Measurements from ENCODE around the gene EYS. TPM values are rescaled to one million over a fixed set of nuclear protein-coding genes. Genes with fewer than 3 reads are reported as not detected.

The EYS gene
- total RNA-seq, 1 experiment from 2014 or later, result not detected

GRCh38 chr6:63671098-63671754 lies 2035.8 kb downstream of the EYS start:
- DNase-seq (ENCODE audit: low read depth, low spot score) (no peak), ATAC-seq (no peak)
- Histone ChIP-seq H2AFZ (ENCODE audit: low read depth, low read length, poor library complexity, severe bottlenecking) (no peak overlapping the region), H3K36me3 (ENCODE audit: control insufficient read depth in 1 of 2, insufficient read depth in 2 of 2, low read length in 2 of 2) (no peaks in the 10 kb centered on the region), H3K9me2 (ENCODE audit: insufficient read depth) (no peaks in the 10 kb centered on the region), H3K9me3 (ENCODE audit: control insufficient read depth in 1 of 2, insufficient read depth in 1 of 2, low read depth in 1 of 2, low read length in 2 of 2) (no peaks in the 10 kb centered on the region; a peak in 1 of 4 replicates), H3K27ac (ENCODE audit: low read depth, low read length) (no peak overlapping the region), H3K4me1 (ENCODE audit: control insufficient read depth in 1 of 2, insufficient read depth in 2 of 2, low read length in 2 of 2) (no peaks in the 10 kb centered on the region), H3K4me3 (replicated peaks in 1 of 2; ENCODE audit: low read depth in 1 of 2, low read length in 2 of 2) (no peak overlapping the region), H3K27me3 (ENCODE audit: insufficient read depth, low read length) (no peaks in the 10 kb centered on the region), H4K20me1 (ENCODE audit: insufficient read depth) (no peaks in the 10 kb centered on the region), H3K9ac (ENCODE audit: low read length) (no peak overlapping the region), H3K79me2 (ENCODE audit: insufficient read depth, low read length) (peaks cover 93% of the 10 kb centered on the region), H3K4me2 (ENCODE audit: low read length) (no peak overlapping the region)
- POLR2A ChIA-PET, result no interaction called here
- CTCF ChIA-PET, result no interaction called here
- intact Hi-C loops (cut with micrococcal nuclease), result no loop called here
- no peak for TF ChIP-seq FOSL1 (IDR thresholded peaks at IDR 0.05; ENCODE audit: low read depth)
- TF ChIP-seq ELF1 (IDR thresholded peaks at IDR 0.05; ENCODE audit: borderline replicate concordance, low read depth), result no peak
- no peak for TF ChIP-seq CBX3 (IDR thresholded peaks at IDR 0.05; ENCODE audit: low read depth)
- no peak for TF ChIP-seq EZH2 (IDR thresholded peaks at IDR 0.05)
- TF ChIP-seq RAD21 (IDR thresholded peaks at IDR 0.05; ENCODE audit: low read depth), result no peak
- no peak for TF ChIP-seq TCF7L2 (IDR thresholded peaks at IDR 0.05; ENCODE audit: borderline replicate concordance, extremely low read depth, insufficient read depth, insufficient read length)
- no peak for TF ChIP-seq ZFX (IDR thresholded peaks at IDR 0.05)
- TF ChIP-seq ZNF274 (IDR thresholded peaks at IDR 0.05; ENCODE audit: low read depth, low read length), result no peak
- no peak for TF ChIP-seq POLR2A (IDR thresholded peaks at IDR 0.05; ENCODE audit: borderline replicate concordance, extremely low read depth, insufficient read depth, insufficient read length)
- TF ChIP-seq JUND (IDR thresholded peaks at IDR 0.05), result no peak
- TF ChIP-seq MAX (IDR thresholded peaks at IDR 0.05), result no peak
- no peak for TF ChIP-seq YY1 (IDR thresholded peaks at IDR 0.05; ENCODE audit: extremely low read depth, insufficient replicate concordance, low read depth, low read length)
- no peak for TF ChIP-seq ZBTB33 (IDR thresholded peaks at IDR 0.05; ENCODE audit: extremely low read depth, insufficient replicate concordance, low read length)
- BruUV-seq (replicated peaks), result no TSS peak
- RAD21 ChIA-PET (ENCODE audit: low non-redundant PET in 1 of 2, low total read pairs in 2 of 2, uncharacterized antibody in 2 of 2, unreplicated experiment in 2 of 2), result no interaction called here
